Fibroblast of upper back skin (primary cell): Measurements from ENCODE around the gene CYP27B1.
"Not testable (repeated sequence)": the region's sequence is repeated elsewhere in the genome, so short reads cannot be mapped to it uniquely, and the experiment has no call there.

Experiments
- DNase-seq: peaks from one replicate; pipeline ENCODE4 v3.0.0-alpha.2; 2013

The CYP27B1 gene

DNA sequence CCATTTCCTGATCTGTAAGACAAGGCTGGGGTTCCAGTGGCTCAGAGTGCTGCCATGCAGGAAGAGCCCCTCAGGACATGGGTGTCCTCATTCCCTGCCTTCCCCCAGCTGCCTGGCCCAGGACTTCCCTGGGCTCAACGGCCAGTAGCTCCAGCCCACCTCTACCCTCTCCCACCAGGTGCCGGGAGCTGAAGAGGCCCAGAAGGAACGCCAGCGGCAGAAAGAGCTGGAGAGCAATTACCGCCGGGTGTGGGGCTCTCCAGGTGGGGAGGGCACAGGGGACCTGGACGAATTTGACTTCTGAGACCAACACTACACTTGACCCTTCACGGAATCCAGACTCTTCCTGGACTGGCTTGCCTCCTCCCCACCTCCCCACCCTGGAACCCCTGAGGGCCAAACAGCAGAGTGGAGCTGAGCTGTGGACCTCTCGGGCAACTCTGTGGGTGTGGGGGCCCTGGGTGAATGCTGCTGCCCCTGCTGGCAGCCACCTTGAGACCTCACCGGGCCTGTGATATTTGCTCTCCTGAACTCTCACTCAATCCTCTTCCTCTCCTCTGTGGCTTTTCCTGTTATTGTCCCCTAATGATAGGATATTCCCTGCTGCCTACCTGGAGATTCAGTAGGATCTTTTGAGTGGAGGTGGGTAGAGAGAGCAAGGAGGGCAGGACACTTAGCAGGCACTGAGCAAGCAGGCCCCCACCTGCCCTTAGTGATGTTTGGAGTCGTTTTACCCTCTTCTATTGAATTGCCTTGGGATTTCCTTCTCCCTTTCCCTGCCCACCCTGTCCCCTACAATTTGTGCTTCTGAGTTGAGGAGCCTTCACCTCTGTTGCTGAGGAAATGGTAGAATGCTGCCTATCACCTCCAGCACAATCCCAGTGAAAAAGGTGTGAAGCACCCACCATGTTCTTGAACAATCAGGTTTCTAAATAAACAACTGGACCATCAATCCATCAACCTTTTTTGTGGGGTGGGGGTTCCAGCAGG, 46.0 kb downstream of the CYP27B1 start:
- DNase-seq, result no peak

- DNase-seq, result no peak
Measured at GRCh38 chr12:57719777-57720605, 46.9 kb downstream of the CYP27B1 start.

GRCh38 chr12:57718641-57719528, 48.0 kb downstream of the CYP27B1 start:
- DNase-seq, result no peak

DNA sequence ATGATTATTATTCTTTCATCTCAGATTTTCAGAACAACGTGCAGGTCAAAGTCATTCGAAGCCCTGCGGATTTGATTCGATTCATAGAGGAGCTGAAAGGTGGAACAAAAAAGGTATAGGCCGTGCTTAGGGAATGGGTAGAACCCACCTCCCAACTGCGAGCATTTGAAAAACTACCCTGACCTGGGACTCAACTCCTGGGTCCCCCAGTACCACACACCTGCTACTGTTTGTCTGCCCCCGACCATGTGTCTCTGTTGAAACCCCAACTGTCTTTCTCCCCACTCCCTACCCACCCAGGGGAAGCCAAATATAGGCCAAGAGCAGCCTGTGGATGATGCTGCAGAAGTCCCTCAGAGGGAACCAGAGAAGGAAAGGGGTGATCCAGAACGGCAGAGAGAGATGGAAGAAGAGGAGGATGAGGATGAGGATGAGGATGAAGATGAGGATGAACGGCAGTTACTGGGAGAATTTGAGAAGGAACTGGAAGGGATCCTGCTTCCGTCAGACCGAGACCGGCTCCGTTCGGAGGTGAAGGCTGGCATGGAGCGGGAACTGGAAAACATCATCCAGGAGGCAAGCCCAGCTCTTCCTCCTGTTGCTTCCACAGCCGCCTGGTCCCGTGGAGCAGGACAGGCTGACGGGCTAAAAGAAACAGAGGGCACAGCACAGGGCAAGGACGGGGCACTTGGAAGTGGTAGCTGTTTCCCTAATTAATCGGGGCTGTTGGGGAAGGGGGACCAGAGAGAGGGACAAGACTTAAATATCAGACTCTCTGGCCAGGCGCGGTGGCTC, 48.8 kb downstream of the CYP27B1 start:
- DNase-seq, result no peak

DNA sequence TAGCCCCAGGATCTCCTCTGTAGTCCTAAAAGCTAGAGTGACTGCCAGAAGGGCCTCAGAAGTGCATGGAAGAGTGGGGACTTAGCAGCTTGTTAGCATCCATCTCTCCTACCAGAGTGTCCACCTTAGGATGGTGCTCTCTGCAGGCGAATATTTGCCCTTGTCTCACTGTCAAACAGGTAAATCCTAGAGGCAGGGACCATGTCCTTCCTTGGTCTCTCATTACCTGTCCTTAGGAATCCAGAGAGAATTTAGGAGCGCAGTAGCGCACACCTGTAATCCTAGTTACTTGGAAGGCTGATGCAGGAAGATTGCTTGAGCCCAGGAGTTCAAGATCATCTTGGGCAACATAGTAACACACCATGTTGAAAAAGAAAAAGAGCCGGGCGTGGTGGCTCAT, 49.7 kb downstream of the CYP27B1 start:
- DNase-seq, result no peak

GRCh38 chr12:57716305-57716704, 50.6 kb downstream of the CYP27B1 start:
- DNase-seq, result no peak

GRCh38 chr12:57715786-57716185, 51.1 kb downstream of the CYP27B1 start:
- DNase-seq, result no peak

- DNase-seq, result not testable (repeated sequence)
Measured at GRCh38 chr12:57715036-57715748, 51.7 kb downstream of the CYP27B1 start.

GRCh38 chr12:57713209-57713608, 53.7 kb downstream of the CYP27B1 start:
- no peak for DNase-seq

DNA sequence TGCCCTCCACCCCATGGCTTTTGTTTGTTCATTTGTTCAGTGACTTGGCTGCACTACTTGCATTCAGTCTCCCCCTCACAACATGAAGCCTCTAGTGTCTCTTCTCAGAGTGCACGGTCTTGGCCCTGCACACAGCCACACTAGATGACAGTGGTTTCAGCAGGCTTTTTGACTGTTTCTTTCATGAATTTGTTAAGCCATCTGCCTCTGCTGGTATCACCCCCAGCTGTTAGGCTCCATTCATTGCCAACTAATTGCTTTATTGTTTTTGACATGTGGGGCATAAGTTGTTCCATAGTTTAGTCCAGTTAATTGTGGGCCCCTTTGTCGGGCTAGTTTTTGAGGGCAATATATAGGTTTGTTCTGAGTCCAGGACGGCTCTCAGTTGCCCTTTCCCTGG, 54.2 kb downstream of the CYP27B1 start:
- DNase-seq, result no peak
